Large intestine (tissue), 3 donors: Measurements from ENCODE around the gene DUT. TPM values are rescaled to one million over a fixed set of nuclear protein-coding genes. Genes with fewer than 3 reads are reported as not detected.

Experiments used
- DNase-seq, 2 donors: peaks; one replicate each; pipeline versions ENCODE4 v3.0.0 to v3.0.0-alpha.2; 2013
- H3K27ac ChIP-seq: one replicate; pipeline ENCODE4 v1.5.1; 2013; ENCODE audit warnings: low read length
- H3K27me3 ChIP-seq: 2 replicates; pipeline ENCODE4 v1.6.1; 2013; ENCODE audit warnings: low read length; ENCODE audit not compliant: control insufficient read depth, insufficient read depth
- H3K36me3 ChIP-seq: 2 replicates; pipeline ENCODE4 v1.6.1; 2013; ENCODE audit warnings: low read length; ENCODE audit not compliant: control insufficient read depth, insufficient read depth
- H3K4me1 ChIP-seq: one replicate; pipeline ENCODE4 v1.6.1; 2013; ENCODE audit warnings: low read length; ENCODE audit not compliant: control insufficient read depth, insufficient read depth
- H3K4me3 ChIP-seq: one replicate; pipeline ENCODE4 v1.5.1; 2013; ENCODE audit warnings: low read length
- H3K9me3 ChIP-seq: one replicate; pipeline ENCODE4 v1.6.1; 2013; ENCODE audit warnings: mild to moderate bottlenecking, low read depth, low read length, moderate library complexity; ENCODE audit not compliant: control insufficient read depth
- WGBS: methylation state at CpG from one replicate; pipeline ENCODE4 v1.1.5; 2013; ENCODE audit warnings: low lambda C conversion rate; ENCODE audit not compliant: insufficient coverage; 5-methylcytosine and 5-hydroxymethylcytosine counted together
- polyA plus RNA-seq: library from polyadenylated mRNA; unstranded; fragments of 120-200 nt; gene quantifications from one replicate; pipeline ENCODE4 v1.2.1, GENCODE V29; 2013

DUT gene
- polyA plus RNA-seq, 1 donor = 112 TPM

DNA sequence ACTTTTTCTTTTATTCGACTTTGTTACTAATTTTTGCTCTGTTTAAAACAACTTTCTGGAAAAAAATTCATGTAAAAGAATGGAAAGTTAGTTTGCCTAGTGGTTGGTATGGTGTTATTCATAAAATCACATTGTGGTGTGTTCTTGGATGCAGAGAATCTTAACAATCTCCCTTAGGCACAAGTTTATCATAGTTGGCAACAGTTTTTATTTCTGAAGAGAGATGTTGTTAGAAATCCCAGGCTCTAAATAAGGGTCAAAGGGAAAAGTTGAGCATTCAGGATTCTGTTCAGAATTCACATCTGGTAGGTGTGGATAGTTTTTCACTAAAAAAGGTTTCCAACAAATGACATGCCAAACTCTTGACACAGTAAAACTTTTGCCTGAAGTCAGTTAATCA lies 6.4 kb downstream of the DUT start:
- Histone ChIP-seq H3K9me3 (no peaks in the 10 kb centered on the region), H3K4me1 (peaks cover under 1% of the 10 kb centered on the region), H3K27ac (no peak overlapping the region), H3K36me3 (peaks cover 40% of the 10 kb centered on the region), H3K4me3 (no peak overlapping the region), H3K27me3 (no peaks in the 10 kb centered on the region)
- DNase-seq = no peak
- 100% methylated on average over 1 of the region's 1 CpG for WGBS

DNA sequence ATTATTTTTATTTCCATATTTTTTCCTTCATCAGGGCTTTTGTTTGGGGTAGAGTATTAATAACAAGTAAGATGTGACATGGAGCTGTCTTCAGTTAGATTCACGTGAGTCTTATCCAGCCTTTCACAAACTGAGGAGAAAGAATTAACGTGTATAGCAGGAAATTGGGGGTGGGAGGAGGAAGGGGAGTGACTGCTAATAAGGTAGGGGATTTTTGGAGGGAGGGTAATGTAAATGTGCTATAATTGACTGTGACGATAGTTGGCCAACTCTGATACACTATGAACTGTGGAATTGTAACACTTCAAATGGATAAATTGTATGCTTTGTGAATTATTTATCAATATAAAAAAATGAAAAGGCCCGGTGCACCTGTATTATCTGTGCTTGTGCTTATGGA lies 8.9 kb downstream of the DUT start:
- H3K27ac ChIP-seq = no peak overlapping the region
- H3K4me1 ChIP-seq = no peaks in the 10 kb centered on the region
- H3K9me3 ChIP-seq = no peaks in the 10 kb centered on the region
- no peak for DNase-seq
- H3K36me3 ChIP-seq = peaks cover 37% of the 10 kb centered on the region
- no peak overlapping the region for H3K4me3 ChIP-seq
- H3K27me3 ChIP-seq = no peaks in the 10 kb centered on the region
- WGBS = 100% methylated on average over 1 of the region's 4 CpGs

- WGBS = 100% methylated on average over 2 of the region's 6 CpGs
- DNase-seq = no peak
- Histone ChIP-seq H3K27ac (no peak overlapping the region), H3K36me3 (peaks cover 13% of the 10 kb centered on the region), H3K4me3 (no peak overlapping the region), H3K9me3 (no peaks in the 10 kb centered on the region), H3K4me1 (no peaks in the 10 kb centered on the region), H3K27me3 (no peaks in the 10 kb centered on the region)
These were observed 12.6 kb downstream of the DUT start for GRCh38 chr15:48343865-48344264.

GRCh38 chr15:48345516-48345915 lies 14.3 kb downstream of the DUT start:
- H3K27ac ChIP-seq = no peak overlapping the region
- DNase-seq = no peak
- H3K4me3 ChIP-seq = no peak overlapping the region
- H3K36me3 ChIP-seq = peaks cover 6% of the 10 kb centered on the region
- H3K4me1 ChIP-seq = no peaks in the 10 kb centered on the region
- no peaks in the 10 kb centered on the region for H3K27me3 ChIP-seq
- no peaks in the 10 kb centered on the region for H3K9me3 ChIP-seq

DNA sequence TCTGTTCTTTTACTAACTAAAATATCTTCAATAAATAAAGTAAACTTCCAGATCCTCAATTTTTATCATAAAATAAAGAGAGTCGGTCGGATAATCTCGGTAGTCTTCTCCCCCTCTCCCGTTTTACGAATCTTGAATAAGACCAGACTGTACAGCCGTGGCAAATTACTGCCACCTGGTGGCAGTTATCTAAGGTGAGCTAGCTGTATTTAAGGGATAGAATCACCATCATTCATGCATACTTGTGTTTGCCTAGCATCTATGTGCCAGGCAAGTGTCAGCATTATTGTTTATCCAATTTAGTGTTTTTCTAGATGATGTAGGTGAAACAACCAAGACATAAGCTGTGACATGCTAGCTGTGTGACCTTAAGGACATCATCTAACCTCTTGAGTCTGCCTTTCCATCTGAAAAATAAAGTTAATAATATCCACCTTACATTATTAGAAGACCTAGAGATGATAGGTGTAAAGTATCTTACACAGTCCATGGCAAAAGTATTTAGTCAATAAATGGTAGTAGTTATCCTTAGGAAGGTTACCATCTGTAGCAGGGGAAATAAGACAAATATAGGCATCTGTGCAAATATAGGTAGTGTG lies 21.3 kb downstream of the DUT start:
- DNase-seq = peak; percentile 45 to 53
- H3K27ac ChIP-seq = no peak overlapping the region
- WGBS = no CpG with 5 or more reads among the region's 6 CpGs

GRCh38 chr15:48354694-48355303 lies 23.6 kb downstream of the DUT start:
- no CpG with 5 or more reads among the region's 9 CpGs for WGBS
- Histone ChIP-seq H3K9me3 (no peaks in the 10 kb centered on the region), H3K4me3 (no peak overlapping the region), H3K36me3 (no peaks in the 10 kb centered on the region), H3K4me1 (peaks cover 3% of the 10 kb centered on the region), H3K27ac (no peak overlapping the region), H3K27me3 (no peaks in the 10 kb centered on the region)
- no peak for DNase-seq

More for the DNA sequence above, 21.3 kb downstream of the DUT start:
- Histone ChIP-seq H3K27me3 (no peaks in the 10 kb centered on the region), H3K36me3 (no peaks in the 10 kb centered on the region), H3K9me3 (no peaks in the 10 kb centered on the region), H3K4me1 (peaks cover 3% of the 10 kb centered on the region), H3K4me3 (no peak overlapping the region)

DNA sequence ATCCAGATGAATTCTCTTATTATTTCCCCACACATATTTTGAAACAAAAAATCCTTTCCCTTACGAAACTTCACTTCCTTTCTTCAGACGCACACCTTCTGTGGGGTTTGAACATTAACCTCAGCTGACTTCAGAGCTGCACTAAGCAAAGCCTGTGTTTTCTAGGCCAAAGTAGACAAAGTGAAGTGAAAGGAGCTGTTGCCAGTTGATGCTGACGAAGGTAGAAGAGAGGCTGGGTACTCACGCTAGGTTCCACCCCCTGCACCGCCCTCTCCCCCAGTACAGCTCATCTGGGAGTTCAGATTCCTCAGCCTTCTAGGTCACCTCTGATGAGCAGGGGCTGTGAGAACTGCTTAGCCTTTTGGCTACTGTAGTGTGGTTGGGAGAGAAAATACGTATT lies 24.1 kb downstream of the DUT start:
- no peak overlapping the region for H3K4me3 ChIP-seq
- H3K27me3 ChIP-seq = no peaks in the 10 kb centered on the region
- 64% methylated on average over 2 of the region's 6 CpGs for WGBS
- no peaks in the 10 kb centered on the region for H3K9me3 ChIP-seq
- no peaks in the 10 kb centered on the region for H3K36me3 ChIP-seq
- H3K4me1 ChIP-seq = peaks cover 3% of the 10 kb centered on the region
- no peak overlapping the region for H3K27ac ChIP-seq
- DNase-seq = peak; percentile 13 to 58

GRCh38 chr15:48358229-48359152 lies 27.3 kb downstream of the DUT start:
- no peak overlapping the region for H3K27ac ChIP-seq
- peak in 1 of 2 donors; percentile 17 for DNase-seq

GRCh38 chr15:48360841-48361240 lies 29.6 kb downstream of the DUT start:
- H3K9me3 ChIP-seq = no peaks in the 10 kb centered on the region
- H3K27me3 ChIP-seq = peaks cover 2% of the 10 kb centered on the region
- no peaks in the 10 kb centered on the region for H3K36me3 ChIP-seq
- no peak overlapping the region for H3K27ac ChIP-seq
- DNase-seq = no peak
- no peak overlapping the region for H3K4me3 ChIP-seq
- 100% methylated on average over 1 of the region's 2 CpGs for WGBS
- H3K4me1 ChIP-seq = no peaks in the 10 kb centered on the region

More at GRCh38 chr15:48358229-48359152, 27.3 kb downstream of the DUT start:
- Histone ChIP-seq H3K4me3 (no peak overlapping the region), H3K27me3 (no peaks in the 10 kb centered on the region), H3K36me3 (no peaks in the 10 kb centered on the region), H3K4me1 (peaks cover 3% of the 10 kb centered on the region), H3K9me3 (no peaks in the 10 kb centered on the region)
- WGBS = 83% methylated on average over 1 of the region's 3 CpGs

GRCh38 chr15:48361685-48362084 lies 30.5 kb downstream of the DUT start:
- 100% methylated on average over 1 of the region's 2 CpGs for WGBS
- no peak for DNase-seq
- Histone ChIP-seq H3K4me3 (no peak overlapping the region), H3K36me3 (no peaks in the 10 kb centered on the region), H3K27me3 (peaks cover 2% of the 10 kb centered on the region), H3K9me3 (no peaks in the 10 kb centered on the region), H3K4me1 (no peaks in the 10 kb centered on the region), H3K27ac (no peak overlapping the region)
